ENCODE measurements around the gene OR51B4. TPM values are rescaled to one million over a fixed set of nuclear protein-coding genes. Genes with fewer than 3 reads are reported as not detected.
"Not testable (repeated sequence)": the region's sequence is repeated elsewhere in the genome, so short reads cannot be mapped to it uniquely, and the experiment has no call there.

Gene OR51B4
- total RNA-seq, 1 experiment from 2014 or later: not detected

GRCh38 chr11:5276697-5277096 lies 25.0 kb downstream of the OR51B4 start:
- DNase-seq (ENCODE audit: extremely low read depth, low read depth): no peak

- no peak for DNase-seq (ENCODE audit: extremely low read depth, low read depth)
Measured at GRCh38 chr11:5275369-5276110, 26.2 kb downstream of the OR51B4 start.

- no peak for DNase-seq (ENCODE audit: extremely low read depth, low read depth)
Measured at GRCh38 chr11:5274395-5274794, 27.4 kb downstream of the OR51B4 start.

DNA sequence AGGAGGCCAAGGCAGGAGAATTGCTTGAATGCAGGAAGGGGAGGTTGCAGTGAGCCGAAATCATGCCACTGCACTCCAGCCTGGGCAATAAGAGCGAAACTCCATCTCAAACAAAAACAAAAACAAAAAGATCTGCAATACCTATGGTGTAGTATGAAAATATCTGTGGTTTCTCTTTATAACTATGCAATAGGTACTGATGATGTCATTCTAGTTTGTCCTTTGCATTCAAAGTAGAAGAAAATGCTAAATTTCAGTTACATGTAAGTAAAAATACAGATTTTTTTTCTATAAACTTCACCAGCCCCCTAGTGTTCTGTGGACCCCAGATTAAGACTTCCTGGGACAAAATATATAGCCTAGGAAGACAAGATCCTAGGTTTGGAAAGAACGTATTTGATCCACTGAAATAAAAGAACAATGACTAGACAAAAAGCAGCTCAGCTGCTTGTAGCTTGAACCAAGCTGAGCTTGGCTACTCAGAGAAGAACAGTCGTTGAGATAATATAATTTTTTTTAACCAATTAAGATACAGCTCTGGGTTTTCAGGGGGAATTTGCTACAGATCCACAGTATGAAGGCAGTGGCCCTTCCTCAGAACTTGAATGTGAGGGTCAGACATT lies 29.2 kb downstream of the OR51B4 start:
- no peak for DNase-seq (ENCODE audit: extremely low read depth, low read depth)

- DNase-seq (ENCODE audit: extremely low read depth, low read depth): no peak
Measured at GRCh38 chr11:5269715-5270147, 32.0 kb downstream of the OR51B4 start, which contains the start of gene HBE1. HBE1 (minus strand) TSS chr11:5269945; CDS start chr11:5269890, 55 bp downstream.

DNA sequence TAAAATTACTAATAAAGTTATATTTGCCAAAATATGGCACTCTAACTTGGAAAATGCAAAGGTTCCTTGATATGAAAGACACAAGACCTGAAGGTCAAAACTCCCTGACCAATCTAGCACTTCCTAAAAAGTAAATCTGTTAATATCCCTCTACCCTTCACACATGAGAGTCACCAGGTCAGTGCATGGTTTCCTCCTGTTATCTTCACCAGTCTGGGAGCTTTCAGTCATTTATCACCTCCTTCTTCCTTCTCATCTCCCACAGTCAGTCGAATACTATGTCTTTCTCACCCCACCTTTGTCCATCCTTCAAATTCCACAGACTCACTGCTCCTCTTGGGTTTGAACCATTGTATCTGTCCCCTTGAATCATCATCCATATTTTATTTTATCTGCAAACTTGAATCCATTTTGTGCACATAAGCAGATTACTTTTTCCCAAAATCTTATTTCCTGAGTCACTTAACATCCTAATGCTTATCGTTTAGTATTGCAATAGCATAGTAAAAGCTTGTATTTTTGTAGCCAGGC lies 34.6 kb downstream of the OR51B4 start:
- no peak for DNase-seq (ENCODE audit: extremely low read depth, low read depth)

GRCh38 chr11:5266609-5267008 lies 35.1 kb downstream of the OR51B4 start:
- DNase-seq (ENCODE audit: extremely low read depth, low read depth): no peak

GRCh38 chr11:5265832-5266231 lies 35.9 kb downstream of the OR51B4 start:
- no peak for DNase-seq (ENCODE audit: extremely low read depth, low read depth)

- DNase-seq (ENCODE audit: extremely low read depth, low read depth): no peak
Measured at GRCh38 chr11:5258543-5259262, 43.0 kb downstream of the OR51B4 start.

GRCh38 chr11:5257296-5257695 lies 44.5 kb downstream of the OR51B4 start:
- DNase-seq (ENCODE audit: extremely low read depth, low read depth): no peak

- DNase-seq (ENCODE audit: extremely low read depth, low read depth): not testable (repeated sequence)
Measured at GRCh38 chr11:5254646-5255413, 46.9 kb downstream of the OR51B4 start, which contains the start of gene HBG2. HBG2 (minus strand) TSS chr11:5254781; CDS start chr11:5254728, 53 bp downstream.

GRCh38 chr11:5254023-5254422 lies 47.7 kb downstream of the OR51B4 start:
- not testable (repeated sequence) for DNase-seq (ENCODE audit: extremely low read depth, low read depth)

- not testable (repeated sequence) for DNase-seq (ENCODE audit: extremely low read depth, low read depth)
Measured at GRCh38 chr11:5253440-5253839, 48.3 kb downstream of the OR51B4 start.

DNA sequence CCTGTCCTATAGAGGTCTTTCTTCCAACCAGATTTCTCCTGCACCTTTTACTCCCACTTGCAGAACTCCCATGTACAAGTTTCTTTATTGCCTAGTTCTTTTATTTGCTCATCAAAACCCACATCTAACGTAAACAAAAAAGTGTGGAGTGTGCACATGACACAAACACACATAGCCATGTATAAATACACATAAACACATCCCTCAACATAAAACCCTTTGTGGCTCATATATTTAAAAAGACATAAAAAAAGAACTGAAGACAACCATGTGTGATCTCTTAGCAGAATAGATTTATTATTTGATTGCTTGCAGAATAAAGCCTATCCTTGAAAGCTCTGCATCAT lies 48.9 kb downstream of the OR51B4 start:
- DNase-seq (ENCODE audit: extremely low read depth, low read depth): no peak

GRCh38 chr11:5252192-5252918 lies 49.4 kb downstream of the OR51B4 start:
- no peak for DNase-seq (ENCODE audit: extremely low read depth, low read depth)

DNA sequence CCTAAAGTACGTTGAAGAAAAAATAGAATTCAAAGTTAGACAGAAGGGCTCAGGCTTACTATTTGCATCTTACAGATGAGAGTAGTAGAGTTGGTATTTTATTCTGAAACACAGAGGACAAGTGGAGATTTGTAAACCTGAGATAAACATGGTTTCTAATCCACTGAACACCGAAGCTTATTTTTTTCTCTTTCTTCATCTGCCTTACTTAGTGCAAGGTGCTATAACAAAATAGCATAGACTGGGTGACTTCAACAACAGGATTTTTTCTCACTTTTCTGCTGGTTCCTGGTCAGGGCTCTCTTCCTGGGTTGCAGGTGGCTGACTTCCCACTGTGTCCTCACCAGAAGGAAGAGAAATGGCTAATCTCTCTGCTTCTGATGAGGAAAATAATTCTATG lies 50.0 kb downstream of the OR51B4 start:
- no peak for DNase-seq (ENCODE audit: extremely low read depth, low read depth)
